GM23248 (cell line): ENCODE measurements around the gene ST7. TPM values are rescaled to one million over a fixed set of nuclear protein-coding genes. Genes with fewer than 3 reads are reported as not detected.

ENCODE experiments used
- DNase-seq: peaks from one replicate; pipeline ENCODE4 v3.0.0-alpha.2; 2015
- H2AFZ ChIP-seq: fragments of 200-600 bp; sonication (generic); 2 replicates; pipeline ENCODE4 v1.6.1; 2016; ENCODE audit warnings: antibody characterized with exemption
- H3F3A ChIP-seq: fragments of 200-600 bp; sonication (generic); 2 replicates; pipeline ENCODE4 v1.6.1; 2016; ENCODE audit warnings: mild to moderate bottlenecking, antibody characterized with exemption, mixed run types; ENCODE audit not compliant: insufficient read depth
- H3K27ac ChIP-seq: fragments of 200-600 bp; sonication (generic); 2 replicates; pipeline ENCODE4 v1.5.1; 2016; ENCODE audit warnings: mild to moderate bottlenecking
- H3K27me3 ChIP-seq: fragments of 200-600 bp; sonication (generic); replicated peaks from 2 replicates; pipeline ENCODE4 v1.6.1; 2016; ENCODE audit warnings: mild to moderate bottlenecking; ENCODE audit not compliant: insufficient read depth
- H3K36me3 ChIP-seq: fragments of 200-600 bp; sonication (generic); 2 replicates; pipeline ENCODE4 v1.6.1; 2016; ENCODE audit warnings: low read depth, mild to moderate bottlenecking
- H3K4me1 ChIP-seq: fragments of 200-600 bp; sonication (generic); 2 replicates; pipeline ENCODE4 v1.6.1; 2016; ENCODE audit warnings: mild to moderate bottlenecking; ENCODE audit not compliant: insufficient read depth
- H3K4me2 ChIP-seq: fragments of 200-600 bp; sonication (generic); one replicate; pipeline ENCODE4 v1.6.1; 2016; ENCODE audit warnings: mild to moderate bottlenecking; ENCODE audit not compliant: unreplicated experiment
- H3K4me3 ChIP-seq: fragments of 200-600 bp; sonication (generic); 2 replicates; pipeline ENCODE4 v1.5.1; 2016; ENCODE audit warnings: mild to moderate bottlenecking
- H3K79me2 ChIP-seq: fragments of 200-600 bp; sonication (generic); 2 replicates; pipeline ENCODE4 v1.6.1; 2016; ENCODE audit warnings: mild to moderate bottlenecking; ENCODE audit not compliant: insufficient read depth
- H3K9ac ChIP-seq: fragments of 200-600 bp; sonication (generic); 2 replicates; pipeline ENCODE4 v1.6.1; 2016; ENCODE audit warnings: mild to moderate bottlenecking
- H3K9me2 ChIP-seq: fragments of 200-600 bp; sonication (generic); 2 replicates; pipeline ENCODE4 v1.6.1; 2016; ENCODE audit warnings: mixed run types, mild to moderate bottlenecking, moderate library complexity; ENCODE audit not compliant: insufficient read depth
- H3K9me3 ChIP-seq: fragments of 200-600 bp; sonication (generic); one replicate; pipeline ENCODE4 v1.6.1; 2017; ENCODE audit warnings: low read depth
- H4K20me1 ChIP-seq: fragments of 200-600 bp; sonication (generic); 2 replicates; pipeline ENCODE4 v1.6.0; 2016; ENCODE audit not compliant: insufficient read depth
- EZH2 ChIP-seq: fragments of 200-600 bp; sonication (generic); IDR thresholded peaks from 2 replicates; pipeline ENCODE4 v1.6.1; 2018; ENCODE audit warnings: antibody characterized with exemption, mild to moderate bottlenecking; ENCODE audit not compliant: insufficient read depth, poor library complexity, severe bottlenecking
- EZH2phosphoT487 ChIP-seq: fragments of 200-600 bp; sonication (generic); IDR thresholded peaks from 2 replicates; pipeline ENCODE4 v1.6.1; 2018; ENCODE audit warnings: antibody characterized with exemption, moderate library complexity, mild to moderate bottlenecking, low read depth; ENCODE audit not compliant: insufficient read depth
- WGBS, 2 experiments: methylation state at CpG; one replicate each; pipeline ENCODE4 v1.1.6; 2015 to 2017; ENCODE audit warnings: low lambda C conversion rate in 2 of 2, low coverage in 1 of 2; ENCODE audit errors: missing lambda C conversion rate in 2 of 2; 5-methylcytosine and 5-hydroxymethylcytosine counted together
- in situ Hi-C: fragments of 300-500 bp; cut with MboI; formaldehyde crosslinking; loops from 2 replicates; pipeline ENCODE4 v1.15.0; 2020
- polyA plus RNA-seq: library from polyadenylated mRNA; unstranded; fragments of >200 nt; fragmentation: Nextera tagmentation; extraction: Ambion mirVana; gene quantifications from 2 replicates; pipeline ENCODE4 v1.2.1, GENCODE V29; 2016
- total RNA-seq: library from RNA; depleted of rRNA; stranded (reverse); fragments of >200 nt; shearing (Covaris generic); gene quantifications from 2 replicates; pipeline ENCODE4 v1.2.3, GENCODE V29; 2014

ST7 gene
- total and polyA plus RNA-seq, 2 experiments from 2014 or later, result 17.8 to 21.9 TPM

GRCh38 chr7:117138495-117138894, 185.2 kb downstream of the ST7 start:
- Histone ChIP-seq H3K27me3 (no peaks in the 10 kb centered on the region), H2AFZ (no peak overlapping the region), H3K9me2 (peaks cover 4% of the 10 kb centered on the region; the same call in 1 of the 2 replicates), H3K79me2 (no peaks in the 10 kb centered on the region), H3K4me2 (no peak overlapping the region), H3K36me3 (no peaks in the 10 kb centered on the region; the same call in 1 of the 2 replicates), H4K20me1 (no peaks in the 10 kb centered on the region), H3K4me1 (peaks cover 23% of the 10 kb centered on the region), H3K9ac (no peak overlapping the region), H3F3A (peaks cover 11% of the 10 kb centered on the region), H3K9me3 (no peaks in the 10 kb centered on the region), H3K27ac (no peak overlapping the region), H3K4me3 (no peak overlapping the region)
- 84 to 86% methylated on average over 3 of the region's 3 CpGs for WGBS, 2 experiments
- no peak for TF ChIP-seq EZH2phosphoT487
- TF ChIP-seq EZH2, result no peak
- DNase-seq, result no peak
- in situ Hi-C loops, result no loop called here

- peaks cover 23% of the 10 kb centered on the region for H3K4me1 ChIP-seq
- no peak overlapping the region for H3K27ac ChIP-seq
- 60 to 77% methylated on average over 1 of the region's 1 CpG for WGBS, 2 experiments
- no peak overlapping the region for H3K4me3 ChIP-seq
- H3K9ac ChIP-seq, result no peak overlapping the region
- no peak overlapping the region for H2AFZ ChIP-seq
- no peak overlapping the region for H3K4me2 ChIP-seq
- in situ Hi-C loops, result no loop called here
- H3K79me2 ChIP-seq, result no peaks in the 10 kb centered on the region
- H3K27me3 ChIP-seq, result no peaks in the 10 kb centered on the region
- H3K9me3 ChIP-seq, result no peaks in the 10 kb centered on the region
- TF ChIP-seq EZH2phosphoT487 (no peak), EZH2 (no peak)
- DNase-seq, result no peak
- H3K9me2 ChIP-seq, result peaks cover 2% of the 10 kb centered on the region; the same call in 1 of the 2 replicates
- no peaks in the 10 kb centered on the region for H4K20me1 ChIP-seq
- peaks cover 6% of the 10 kb centered on the region for H3F3A ChIP-seq
- H3K36me3 ChIP-seq, result no peaks in the 10 kb centered on the region; the same call in 1 of the 2 replicates
Measured at GRCh38 chr7:117138981-117139380, 185.7 kb downstream of the ST7 start.

- no peaks in the 10 kb centered on the region; the same call in 1 of the 2 replicates for H3K36me3 ChIP-seq
- no peak overlapping the region for H3K27ac ChIP-seq
- no peaks in the 10 kb centered on the region for H4K20me1 ChIP-seq
- no peaks in the 10 kb centered on the region for H3K27me3 ChIP-seq
- in situ Hi-C loops, result no loop called here
- no peak for TF ChIP-seq EZH2phosphoT487
- no peak for TF ChIP-seq EZH2
- peaks cover 1% of the 10 kb centered on the region for H3F3A ChIP-seq
- DNase-seq, result no peak
- WGBS, 2 experiments, result 97 to 99% methylated on average over 3 of the region's 3 CpGs
- no peaks in the 10 kb centered on the region for H3K9me2 ChIP-seq
- no peak overlapping the region for H3K4me3 ChIP-seq
- H3K79me2 ChIP-seq, result no peaks in the 10 kb centered on the region
- H3K4me2 ChIP-seq, result no peak overlapping the region
- no peak overlapping the region for H2AFZ ChIP-seq
- no peaks in the 10 kb centered on the region for H3K9me3 ChIP-seq
- no peak overlapping the region for H3K9ac ChIP-seq
- H3K4me1 ChIP-seq, result peaks cover 18% of the 10 kb centered on the region
Measured at GRCh38 chr7:117139397-117139984, 186.2 kb downstream of the ST7 start.

GRCh38 chr7:117140921-117141320, 187.6 kb downstream of the ST7 start:
- in situ Hi-C loops, result no loop called here
- Histone ChIP-seq H3K79me2 (no peaks in the 10 kb centered on the region), H3K4me1 (peaks cover 10% of the 10 kb centered on the region), H3K27me3 (no peaks in the 10 kb centered on the region), H2AFZ (no peak overlapping the region), H3F3A (no peaks in the 10 kb centered on the region), H3K9me2 (no peaks in the 10 kb centered on the region), H4K20me1 (no peaks in the 10 kb centered on the region), H3K9me3 (no peaks in the 10 kb centered on the region), H3K27ac (no peak overlapping the region), H3K4me2 (no peak overlapping the region), H3K9ac (no peak overlapping the region), H3K36me3 (no peaks in the 10 kb centered on the region; the same call in 1 of the 2 replicates), H3K4me3 (no peak overlapping the region)
- no peak for DNase-seq
- no peak for TF ChIP-seq EZH2
- TF ChIP-seq EZH2phosphoT487, result no peak
- WGBS, 2 experiments, result 44 to 53% methylated on average over 3 of the region's 3 CpGs
